DMS79 treated with DMSO at 0.1 percent for 48 hours (cell line): ENCODE results near the gene BBOX1.
"Not testable (repeated sequence)": the region's sequence is repeated elsewhere in the genome, so short reads cannot be mapped to it uniquely, and the experiment has no call there.

Experiments used
- DNase-seq: peaks from one replicate; lab custom pipeline; 2025; lab: John Stamatoyannopoulos, UW

Gene BBOX1

GRCh38 chr11:27124514-27125264 lies 84.1 kb downstream of the BBOX1 start:
- DNase-seq, result no peak

- DNase-seq, result no peak
Measured at GRCh38 chr11:27129686-27130085, 89.1 kb downstream of the BBOX1 start.

- DNase-seq, result no peak
Measured at GRCh38 chr11:27130806-27131205, 90.2 kb downstream of the BBOX1 start.

GRCh38 chr11:27135924-27136329 lies 95.3 kb downstream of the BBOX1 start:
- DNase-seq, result not testable (repeated sequence)

GRCh38 chr11:27138716-27139115 lies 98.1 kb downstream of the BBOX1 start:
- DNase-seq, result no peak

- DNase-seq, result no peak
Measured at GRCh38 chr11:27139742-27140367, 99.2 kb downstream of the BBOX1 start.

GRCh38 chr11:27141576-27141975 lies 101.0 kb downstream of the BBOX1 start:
- no peak for DNase-seq

GRCh38 chr11:27147916-27148315 lies 107.3 kb downstream of the BBOX1 start:
- no peak for DNase-seq

- no peak for DNase-seq
Measured at GRCh38 chr11:27148506-27148905, 107.9 kb downstream of the BBOX1 start.

GRCh38 chr11:27150098-27150497 lies 109.5 kb downstream of the BBOX1 start:
- DNase-seq, result no peak

- DNase-seq, result no peak
Measured at GRCh38 chr11:27153136-27153535, 112.5 kb downstream of the BBOX1 start.

GRCh38 chr11:27158456-27159334 lies 118.1 kb downstream of the BBOX1 start:
- DNase-seq, result peak; percentile 30

- no peak for DNase-seq
Measured at GRCh38 chr11:27159335-27159679, 118.7 kb downstream of the BBOX1 start.

- no peak for DNase-seq
Measured at GRCh38 chr11:27161071-27161470, 120.5 kb downstream of the BBOX1 start.

- DNase-seq, result no peak
Measured at GRCh38 chr11:27162237-27162636, 121.6 kb downstream of the BBOX1 start.

- no peak for DNase-seq
Measured at GRCh38 chr11:27166130-27166529, 125.5 kb downstream of the BBOX1 start.

GRCh38 chr11:27171376-27171958 lies 130.9 kb downstream of the BBOX1 start:
- no peak for DNase-seq

- DNase-seq, result peak; percentile 68
Measured at GRCh38 chr11:27173545-27173944, 132.9 kb downstream of the BBOX1 start.

- peak; percentile 76 for DNase-seq
Measured at GRCh38 chr11:27174021-27174420, 133.4 kb downstream of the BBOX1 start.

GRCh38 chr11:27174672-27175210 lies 134.1 kb downstream of the BBOX1 start:
- DNase-seq, result peak; percentile 42

- not testable (repeated sequence) for DNase-seq
Measured at GRCh38 chr11:27175562-27175961, 134.9 kb downstream of the BBOX1 start.
